ENCODE measurements around the gene TMEM255B. TPM values are rescaled to one million over a fixed set of nuclear protein-coding genes. Genes with fewer than 3 reads are reported as not detected.
"Not testable (repeated sequence)": the region's sequence is repeated elsewhere in the genome, so short reads cannot be mapped to it uniquely, and the experiment has no call there.

TMEM255B gene
- total RNA-seq, 1 donor: 0.43 TPM

- H3K4me3 ChIP-seq (ENCODE audit: low read depth, low read length): no peak overlapping the region
- DNase-seq (ENCODE audit: low read depth): no peak
- no peak for TF ChIP-seq CTCF (IDR thresholded peaks at IDR 0.05; ENCODE audit: insufficient read depth, low read depth, low read length)
Measured at GRCh38 chr13:113749967-113750366, 9.1 kb upstream of the TMEM255B start.

- TF ChIP-seq CTCF (IDR thresholded peaks at IDR 0.05; ENCODE audit: insufficient read depth, low read depth, low read length): no peak
- DNase-seq (ENCODE audit: low read depth): no peak
- no peak overlapping the region for H3K4me3 ChIP-seq (ENCODE audit: low read depth, low read length)
Measured at GRCh38 chr13:113750554-113751399, 8.2 kb upstream of the TMEM255B start.

- no peak for DNase-seq (ENCODE audit: low read depth)
- no peak for TF ChIP-seq CTCF (IDR thresholded peaks at IDR 0.05; ENCODE audit: insufficient read depth, low read depth, low read length)
- no peak overlapping the region for H3K4me3 ChIP-seq (ENCODE audit: low read depth, low read length)
Measured at GRCh38 chr13:113751491-113751890, 7.5 kb upstream of the TMEM255B start.

- DNase-seq (ENCODE audit: low read depth); H3K4me3 ChIP-seq (ENCODE audit: low read depth, low read length): not testable (repeated sequence)
Measured at GRCh38 chr13:113752211-113752986, 6.6 kb upstream of the TMEM255B start.

- no peak overlapping the region for H3K4me3 ChIP-seq (ENCODE audit: low read depth, low read length)
- no peak for DNase-seq (ENCODE audit: low read depth)
- TF ChIP-seq CTCF (IDR thresholded peaks at IDR 0.05; ENCODE audit: insufficient read depth, low read depth, low read length): no peak
Measured at GRCh38 chr13:113753171-113753570, 5.9 kb upstream of the TMEM255B start.

- no peak for DNase-seq (ENCODE audit: low read depth)
- H3K4me3 ChIP-seq (ENCODE audit: low read depth, low read length): no peak overlapping the region
- TF ChIP-seq CTCF (IDR thresholded peaks at IDR 0.05; ENCODE audit: insufficient read depth, low read depth, low read length): no peak
Measured at GRCh38 chr13:113754242-113754641, 4.8 kb upstream of the TMEM255B start.

GRCh38 chr13:113754691-113755090 lies 4.3 kb upstream of the TMEM255B start:
- DNase-seq (ENCODE audit: low read depth): no peak
- no peak for TF ChIP-seq CTCF (IDR thresholded peaks at IDR 0.05; ENCODE audit: insufficient read depth, low read depth, low read length)
- H3K4me3 ChIP-seq (ENCODE audit: low read depth, low read length): no peak overlapping the region

Data from fibroblast of villous mesenchyme (primary cell).